Adrenal gland (tissue), 5 donors: ENCODE data around the gene NAALADL2.

ENCODE experiments used
- CTCF ChIP-seq, 6 experiments: fragments of 450-650 bp in 4 of 6; fragments of 200-600 bp in 2 of 6; sonication (generic) in 1 of 6; IDR thresholded peaks; 1 replicate in 5 of 6; 2 replicates in 1 of 6; pipeline versions ENCODE4 v1.5.1 to v1.8.0; 2016 to 2021; ENCODE audit warnings: antibody characterized with exemption in 6 of 6, mild to moderate bottlenecking in 2 of 6, moderate library complexity in 1 of 6
- POLR2A ChIP-seq, 2 donors: fragments of 450-650 bp; IDR thresholded peaks; one replicate each; pipeline ENCODE4 v1.6.1; 2017; ENCODE audit warnings: antibody characterized with exemption in 2 of 2, mild to moderate bottlenecking in 2 of 2, moderate library complexity in 1 of 2
- donor health status: DM: no; HTN: no; CAD: no.

DNA sequence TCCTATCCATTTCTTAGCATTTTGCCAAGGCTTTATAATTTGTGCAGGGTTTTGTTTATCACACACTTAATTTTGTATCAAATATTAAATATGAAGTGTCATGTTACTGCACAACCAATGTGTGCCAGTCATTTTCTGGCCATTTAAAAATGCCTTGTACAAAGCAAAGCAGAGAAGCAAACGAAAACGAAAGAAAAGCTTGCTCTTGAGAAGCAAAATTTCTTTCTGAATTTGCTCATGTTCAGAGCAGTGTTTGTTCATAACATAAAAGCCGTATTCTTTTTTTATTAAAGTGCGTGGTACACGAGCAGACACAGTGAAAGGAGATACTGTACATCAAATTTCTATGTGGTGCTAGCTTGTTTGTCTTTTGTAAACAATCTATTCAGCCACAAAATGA is 792.6 kb downstream of the NAALADL2 start:
- TF ChIP-seq CTCF (IDR thresholded peaks at IDR 0.05), result no peak
- TF ChIP-seq POLR2A (IDR thresholded peaks at IDR 0.05), result no peak
